Suppressor macrophage (primary cell): ENCODE data around the gene SLC11A2.
"Not testable (repeated sequence)": the region's sequence is repeated elsewhere in the genome, so short reads cannot be mapped to it uniquely, and the experiment has no call there.

Experiments used
- DNase-seq, 4 experiments: peaks; one replicate each; pipeline ENCODE4 v3.0.0-alpha.2; 2020 to 2022

SLC11A2 gene

DNA sequence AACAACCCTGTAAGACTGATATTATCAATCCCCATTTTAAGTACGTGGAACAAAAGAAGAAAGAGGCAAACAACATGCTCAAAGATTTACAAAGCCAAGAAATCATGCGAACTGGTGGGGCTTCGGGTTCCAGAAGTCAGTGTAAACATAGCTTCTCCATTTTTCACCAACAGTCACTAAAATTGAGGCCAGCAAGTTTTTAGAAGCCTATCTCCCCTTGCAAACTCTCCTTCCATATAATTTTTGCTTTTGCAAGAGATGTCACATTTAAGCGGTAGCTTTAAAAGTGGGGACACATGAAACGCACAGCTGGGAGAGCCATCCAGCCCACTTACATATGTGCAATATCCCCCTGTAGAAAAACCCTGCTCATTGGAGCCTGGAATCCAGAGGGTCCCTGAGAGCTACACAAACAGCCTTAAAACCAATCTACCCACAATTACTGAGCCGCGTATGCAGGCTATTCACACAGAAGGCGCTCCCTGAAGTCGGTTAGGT lies 797 bp downstream of the SLC11A2 start:
- peak in 3 of 4 experiments; percentile 8 to 27 (median 22) for DNase-seq

DNA sequence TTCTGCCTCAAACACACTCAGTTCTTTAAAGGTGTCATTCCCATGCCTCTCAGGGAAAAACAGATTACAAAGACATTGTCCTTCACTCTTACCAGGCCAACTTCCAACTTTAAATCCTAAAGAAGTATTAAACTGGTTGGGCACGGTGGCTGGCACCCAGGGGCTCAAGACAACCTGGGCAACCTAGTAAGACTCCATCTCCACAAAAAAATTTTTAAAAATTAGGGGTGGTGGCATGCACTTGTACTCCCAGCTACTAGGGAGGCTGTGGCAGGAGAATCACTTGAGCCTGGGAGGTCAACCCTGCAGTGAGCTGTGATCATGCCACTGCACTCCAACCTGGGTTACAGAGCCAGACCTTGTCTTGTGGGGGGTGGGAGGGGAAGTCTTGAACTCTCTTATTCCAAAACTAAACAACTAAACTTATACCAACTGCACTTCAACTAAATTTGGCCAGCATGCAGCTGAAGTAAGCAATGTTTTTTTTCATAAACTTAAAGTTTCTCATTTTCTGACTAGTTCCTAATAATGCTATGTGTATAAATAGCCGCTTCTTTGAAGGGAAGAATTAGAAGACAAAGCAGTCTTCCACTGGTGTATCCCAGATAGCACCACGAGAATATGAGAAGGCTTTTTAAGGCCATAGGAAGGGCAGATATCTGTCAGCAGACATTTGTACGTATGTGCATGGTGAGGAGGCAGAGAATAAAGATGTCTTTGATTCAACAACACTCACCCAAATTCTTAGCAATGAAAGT lies 2.4 kb downstream of the SLC11A2 start:
- DNase-seq: peak in 3 of 4 experiments; percentile 15 to 43 (median 40)

DNA sequence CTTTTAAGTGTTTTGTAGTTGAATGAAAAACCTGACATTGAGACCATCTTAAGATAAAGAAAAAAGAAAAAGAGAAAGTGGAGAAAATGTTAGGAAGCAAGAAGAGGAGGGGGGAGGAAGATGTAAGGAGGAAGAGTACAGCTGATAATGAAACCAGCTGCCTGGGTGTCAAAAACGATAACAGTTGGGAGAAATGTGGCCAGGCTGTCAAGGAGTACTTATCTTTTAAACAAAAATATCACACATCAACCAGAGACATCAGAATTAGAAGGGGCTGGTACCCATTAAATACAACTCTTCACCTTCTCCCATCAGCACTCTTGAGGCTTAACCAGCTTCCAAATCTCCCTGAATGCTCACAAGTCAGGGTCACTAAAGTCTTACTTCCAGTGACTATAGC lies 4.5 kb downstream of the SLC11A2 start:
- peak in 1 of 4 experiments; percentile 31 for DNase-seq

DNA sequence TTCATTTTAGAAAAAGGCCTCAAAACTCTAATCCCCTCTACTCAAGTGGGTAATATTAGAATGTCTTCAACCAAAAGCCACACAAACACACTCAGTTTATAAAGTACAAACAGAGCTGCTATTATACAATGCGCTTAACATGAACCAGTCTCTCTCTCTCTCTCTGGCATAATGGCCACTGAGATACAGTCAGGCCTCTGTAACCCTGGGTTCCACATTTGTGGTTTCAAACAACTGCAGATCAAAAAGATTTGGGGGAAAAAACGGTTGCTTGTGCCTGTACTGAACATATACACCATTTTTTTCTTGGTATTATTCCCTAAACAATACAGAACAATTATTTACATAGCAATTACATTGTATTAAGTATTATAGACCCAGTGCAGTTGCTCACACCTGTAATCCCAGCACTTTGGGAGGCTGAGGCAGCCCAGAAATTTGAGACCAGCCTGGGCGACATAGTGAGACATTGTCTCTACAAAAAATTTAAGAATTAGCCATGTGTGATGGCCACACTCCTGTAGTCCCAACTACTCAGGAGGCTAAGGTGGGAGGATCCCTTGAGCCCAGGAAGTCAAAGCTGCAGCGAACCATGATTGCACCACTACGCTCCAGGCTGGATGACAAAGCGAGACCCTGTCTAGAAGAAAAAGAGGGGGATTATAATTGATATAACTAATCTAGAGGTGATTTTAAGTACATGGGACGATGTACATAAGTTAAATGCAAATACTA lies 5.6 kb downstream of the SLC11A2 start:
- DNase-seq: peak in 1 of 4 experiments; percentile 13

DNA sequence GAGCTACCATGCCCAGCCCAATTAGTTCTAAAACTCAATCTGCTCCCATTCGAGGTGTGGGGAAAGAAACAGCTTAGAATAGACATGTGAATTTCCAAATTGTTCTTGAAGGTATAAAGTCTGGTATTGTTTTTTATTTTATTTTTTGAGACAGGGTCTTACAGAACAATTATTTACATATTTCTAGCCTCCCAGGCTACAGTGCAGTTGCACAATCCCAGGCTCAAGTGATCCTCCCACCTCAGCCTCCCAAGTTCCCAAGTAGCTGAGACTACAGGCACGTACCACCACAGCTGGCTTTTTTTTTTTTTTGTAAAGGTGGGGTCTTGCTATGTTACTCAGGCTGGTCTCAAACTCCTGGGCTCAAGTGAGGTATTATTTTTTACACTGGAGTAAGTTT lies 6.3 kb downstream of the SLC11A2 start:
- peak in 2 of 4 experiments; percentile 20 to 35 for DNase-seq

DNA sequence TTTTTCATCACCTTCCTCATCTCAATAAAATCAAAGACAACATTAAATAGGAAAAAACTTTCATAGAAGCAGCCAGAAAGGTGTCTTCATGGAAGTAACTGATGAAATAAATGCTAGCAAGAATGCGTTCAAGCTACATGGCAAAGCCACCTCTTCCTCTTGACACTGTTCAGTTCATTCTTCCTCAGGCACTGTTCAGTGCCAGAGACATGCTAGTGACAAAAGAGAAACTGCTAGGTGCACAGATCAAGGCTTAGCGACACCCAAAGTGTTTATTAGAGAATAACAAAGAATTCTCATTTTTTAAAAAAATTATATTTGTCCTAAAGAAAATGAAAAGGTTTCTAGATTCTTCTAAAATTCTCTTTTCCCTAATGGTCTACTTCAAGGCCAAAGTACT lies 7.2 kb downstream of the SLC11A2 start:
- DNase-seq: no peak

DNA sequence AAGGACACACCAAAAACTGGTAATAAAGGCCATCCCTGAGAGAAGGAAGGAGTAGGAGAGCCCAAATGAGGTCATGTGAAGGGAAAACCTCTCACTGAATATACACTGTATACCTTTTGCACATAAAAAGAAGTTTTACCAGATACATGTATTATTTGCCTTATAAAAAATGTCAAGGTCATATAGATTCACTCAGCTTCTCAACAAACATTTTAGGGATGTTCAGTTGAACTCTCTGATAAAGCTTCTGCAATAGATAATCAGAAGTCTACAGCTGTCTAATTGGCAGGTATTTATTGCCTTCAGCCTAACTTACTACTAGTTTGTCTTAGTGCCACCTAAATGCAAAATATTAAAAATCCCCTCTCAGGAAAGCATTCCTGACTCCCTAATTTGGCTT lies 8.7 kb downstream of the SLC11A2 start:
- no peak for DNase-seq

DNA sequence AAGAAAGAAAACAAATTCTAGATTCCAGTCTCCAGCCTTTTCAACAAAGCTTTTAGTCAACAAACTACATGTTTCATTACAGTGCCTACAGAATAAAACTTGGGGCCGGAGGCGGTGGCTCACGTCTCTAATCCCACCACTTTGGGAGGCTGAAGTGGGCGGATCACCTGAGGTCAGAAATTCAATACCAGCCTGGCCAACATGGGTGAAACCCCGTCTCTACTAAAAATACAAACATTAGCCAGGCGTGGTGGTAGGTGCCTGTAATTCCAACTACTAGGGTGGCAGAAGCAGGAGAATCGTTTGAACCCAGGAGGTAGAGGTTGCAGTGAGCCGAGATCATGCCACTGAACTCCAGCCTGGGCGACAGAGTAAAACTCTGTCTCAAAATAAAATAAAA lies 11.7 kb downstream of the SLC11A2 start:
- not testable (repeated sequence) for DNase-seq

DNA sequence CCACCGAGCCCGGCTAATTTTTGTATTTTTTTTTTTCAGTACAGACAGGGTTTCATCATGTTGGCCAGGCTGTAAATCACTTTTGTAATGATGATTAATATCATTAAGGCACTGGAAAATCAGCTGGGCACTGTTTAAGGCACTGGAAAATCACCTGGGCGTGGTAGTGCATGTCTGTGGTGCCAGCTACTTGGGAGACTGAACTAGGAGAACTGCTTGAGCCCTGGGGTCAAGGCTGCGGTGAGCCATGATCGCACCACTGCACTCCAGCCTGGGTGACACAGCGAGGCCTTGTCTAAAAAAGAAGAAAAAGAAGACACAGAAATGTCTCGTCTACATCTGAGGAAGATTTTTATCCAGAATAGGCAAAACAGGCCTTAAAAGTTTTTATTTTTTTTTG lies 12.7 kb downstream of the SLC11A2 start:
- DNase-seq: no peak

DNA sequence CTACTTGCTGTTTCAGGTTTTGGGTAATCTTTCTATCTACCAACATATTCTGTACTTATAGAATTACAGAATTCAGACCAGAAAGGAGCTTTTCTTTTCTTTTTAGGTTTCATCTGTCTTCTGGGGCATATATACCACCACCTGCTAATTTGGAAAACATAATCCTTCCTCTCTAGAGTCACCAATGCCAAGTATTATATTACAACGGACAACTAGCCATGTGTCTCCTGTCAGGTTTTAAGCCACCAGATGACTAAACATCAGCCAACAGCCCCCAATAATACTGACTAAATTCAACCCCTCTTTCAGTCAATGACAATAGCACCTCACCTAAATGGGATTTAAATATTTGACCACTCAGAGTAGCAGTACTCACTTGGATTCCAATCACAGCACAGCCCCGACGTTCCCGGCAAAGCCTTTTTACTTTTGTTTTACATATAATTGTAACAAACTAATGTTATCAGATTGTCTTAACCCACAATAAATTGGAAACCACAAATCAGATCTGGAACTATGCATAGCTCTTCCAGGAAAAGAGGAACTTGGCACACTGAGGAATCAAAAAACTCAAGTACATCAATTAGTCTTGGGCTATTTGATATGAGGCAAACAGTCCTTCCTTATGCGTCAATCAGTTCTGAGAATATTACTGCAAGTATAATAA lies 13.5 kb downstream of the SLC11A2 start:
- peak in 2 of 4 experiments; percentile 40 to 43 for DNase-seq

DNA sequence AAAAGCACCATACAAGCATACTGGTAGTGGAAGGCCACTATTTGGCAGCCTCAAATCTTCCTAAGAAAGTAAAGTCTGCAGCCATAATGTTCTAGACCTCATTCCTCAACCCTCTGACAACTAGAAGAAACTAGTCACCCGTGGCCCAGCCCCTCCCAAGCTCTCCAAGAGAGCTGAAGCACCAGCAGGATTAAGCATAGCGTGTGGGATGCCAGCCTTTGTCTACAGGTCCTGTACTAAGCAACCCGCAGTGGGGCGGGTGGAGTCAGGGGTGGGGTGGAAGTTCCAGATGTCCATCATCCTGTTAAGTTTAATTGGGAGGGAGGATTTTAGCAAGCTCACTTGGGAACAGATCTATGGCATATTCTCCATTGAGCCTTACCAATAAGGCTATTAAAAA lies 14.2 kb downstream of the SLC11A2 start:
- peak in 3 of 4 experiments; percentile 34 to 45 (median 40) for DNase-seq

DNA sequence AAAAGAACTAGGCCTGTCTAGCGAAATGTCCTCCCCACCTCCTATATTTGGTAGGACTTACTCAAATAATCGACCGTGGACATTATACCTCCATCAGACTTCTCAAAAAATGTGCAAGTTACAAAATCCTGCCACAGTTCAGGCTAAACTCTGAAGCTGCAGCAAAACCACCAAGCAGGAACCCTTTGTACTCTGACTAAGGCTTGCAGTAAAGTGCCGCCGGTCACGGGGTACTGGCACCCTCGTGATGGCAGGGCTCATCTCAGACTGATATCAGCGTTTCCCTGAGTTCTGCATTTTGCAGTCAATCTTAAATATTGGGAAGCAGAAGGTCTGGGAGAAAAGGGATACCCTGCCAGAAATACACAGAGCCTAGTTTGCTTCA lies 17.1 kb downstream of the SLC11A2 start:
- DNase-seq: peak; percentile 89 to 96 (median 96)

DNA sequence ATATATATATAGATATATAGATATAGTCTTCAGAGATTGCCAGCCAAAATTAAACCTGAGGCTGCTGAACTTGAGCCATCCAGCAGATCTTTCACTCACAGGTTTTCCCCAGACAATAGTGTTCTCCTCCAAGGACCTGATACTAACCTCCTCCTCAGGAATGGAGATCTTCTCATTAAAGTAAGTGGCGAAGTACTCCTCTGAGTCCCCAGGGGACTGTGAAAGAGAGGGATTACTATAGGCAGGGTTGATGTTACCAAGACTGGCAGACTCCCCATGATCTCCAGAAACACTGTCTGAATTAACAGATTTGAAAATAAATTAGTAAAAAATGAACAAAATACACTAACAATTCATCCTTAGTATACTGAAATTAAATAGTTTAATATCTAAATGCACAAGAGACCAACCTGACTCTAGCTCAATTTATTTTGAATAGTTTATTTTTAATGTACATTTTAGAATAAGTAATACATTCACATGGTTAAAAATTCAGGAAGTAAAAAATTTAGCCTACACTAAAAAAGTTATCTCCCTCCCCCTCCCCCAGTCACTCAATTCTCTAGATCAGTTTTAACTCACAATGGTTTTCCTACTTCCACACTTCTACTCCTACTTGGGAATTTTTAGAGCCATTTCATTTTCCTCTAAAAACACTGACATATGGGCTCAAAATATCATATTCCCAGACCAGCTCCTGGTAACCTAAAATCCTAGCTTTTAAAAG lies 17.7 kb downstream of the SLC11A2 start:
- DNase-seq: peak in 2 of 4 experiments; percentile 12 to 64

DNA sequence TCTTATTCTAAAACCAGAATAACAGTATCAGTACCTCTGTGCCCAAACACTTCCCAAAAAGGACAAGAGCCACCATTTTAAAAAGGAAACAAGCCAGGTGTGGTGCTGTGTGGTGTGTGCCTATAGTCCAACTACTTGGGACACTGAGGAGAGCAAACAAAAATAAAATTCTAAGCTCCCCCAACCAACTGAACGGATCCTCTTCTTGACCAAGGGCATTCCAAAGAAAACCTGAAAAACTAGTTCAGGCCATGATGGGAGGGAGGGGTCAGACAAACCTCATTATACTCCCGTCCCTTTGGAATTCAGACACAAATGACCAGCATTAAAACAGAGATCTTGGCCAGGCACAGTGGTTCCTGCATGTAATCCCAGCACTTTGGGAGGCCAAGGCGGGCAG lies 20.5 kb downstream of the SLC11A2 start:
- DNase-seq: no peak

DNA sequence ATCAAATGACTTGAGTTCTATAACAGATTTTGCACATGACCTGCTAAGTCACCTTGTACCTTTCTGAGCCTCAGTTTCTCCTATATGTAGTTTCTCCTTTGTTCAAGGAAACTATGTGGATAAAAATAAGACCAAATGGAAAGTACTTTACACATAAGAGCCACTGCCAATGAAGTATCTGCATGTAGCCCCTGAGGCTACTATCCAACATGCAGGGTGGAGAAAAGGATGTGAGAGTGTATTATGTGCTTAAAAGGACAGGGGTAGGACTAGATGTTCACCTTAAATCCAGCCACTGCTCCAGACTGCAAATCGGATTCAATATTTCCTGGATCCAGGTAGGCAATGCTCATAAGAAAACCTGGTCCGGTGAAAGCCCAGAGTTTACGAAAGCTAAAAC lies 21.2 kb downstream of the SLC11A2 start:
- DNase-seq: no peak

DNA sequence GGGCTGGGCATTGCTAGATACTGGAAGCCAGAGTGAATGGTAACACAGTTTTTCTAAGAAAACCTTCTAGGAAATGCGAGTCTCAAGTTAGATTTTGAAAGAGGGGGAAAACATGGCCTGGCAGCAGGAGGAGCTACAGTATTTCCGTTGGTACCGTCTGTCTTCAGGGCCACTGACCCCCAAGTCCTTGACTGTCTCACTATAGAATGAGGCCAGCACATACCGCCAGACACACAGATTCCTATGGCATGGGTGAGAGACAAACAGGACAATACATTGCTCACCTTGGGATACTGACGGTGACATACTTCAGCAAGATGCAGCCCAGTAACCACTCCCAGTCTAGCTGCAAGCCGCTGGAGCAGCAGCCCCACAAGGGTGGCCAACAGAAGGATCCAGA lies 21.7 kb downstream of the SLC11A2 start:
- no peak for DNase-seq

DNA sequence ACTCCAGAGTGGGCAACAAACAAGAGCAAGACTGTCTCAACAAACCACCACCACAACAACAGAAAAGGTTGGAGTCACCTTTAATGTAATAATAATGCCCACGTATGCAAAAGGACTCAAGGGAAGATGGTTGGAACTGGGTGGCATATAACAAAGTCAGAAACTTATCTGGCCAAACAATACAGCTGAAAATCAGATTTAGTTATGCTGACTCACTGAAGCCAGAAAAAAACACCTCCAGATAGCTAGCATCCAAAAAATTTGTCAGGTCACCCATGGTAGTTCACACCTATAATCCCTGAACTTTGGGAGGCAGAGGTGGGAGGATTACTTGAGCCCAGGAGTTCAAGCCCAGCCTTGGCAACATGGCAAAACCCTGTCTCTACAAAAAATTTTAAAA lies 24.4 kb downstream of the SLC11A2 start:
- no peak for DNase-seq

DNA sequence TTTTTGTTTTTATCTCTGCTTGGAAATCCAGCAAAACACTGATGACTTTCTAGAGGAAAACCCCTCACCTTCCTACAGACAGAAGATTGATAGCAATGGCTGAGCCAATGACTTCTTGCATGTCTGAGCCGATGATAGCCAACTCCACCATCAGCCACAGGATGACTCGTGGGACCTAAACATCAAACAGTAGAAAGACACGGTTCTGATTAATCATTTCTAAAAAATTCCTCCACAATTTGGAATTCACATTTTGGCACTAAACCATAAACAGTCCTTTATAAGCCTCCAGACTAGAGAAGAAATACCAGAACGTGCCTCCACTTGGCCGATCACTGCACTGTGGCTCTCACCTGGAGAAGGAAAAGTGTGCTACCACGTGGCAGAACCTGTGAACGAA lies 25.9 kb downstream of the SLC11A2 start:
- DNase-seq: no peak

DNA sequence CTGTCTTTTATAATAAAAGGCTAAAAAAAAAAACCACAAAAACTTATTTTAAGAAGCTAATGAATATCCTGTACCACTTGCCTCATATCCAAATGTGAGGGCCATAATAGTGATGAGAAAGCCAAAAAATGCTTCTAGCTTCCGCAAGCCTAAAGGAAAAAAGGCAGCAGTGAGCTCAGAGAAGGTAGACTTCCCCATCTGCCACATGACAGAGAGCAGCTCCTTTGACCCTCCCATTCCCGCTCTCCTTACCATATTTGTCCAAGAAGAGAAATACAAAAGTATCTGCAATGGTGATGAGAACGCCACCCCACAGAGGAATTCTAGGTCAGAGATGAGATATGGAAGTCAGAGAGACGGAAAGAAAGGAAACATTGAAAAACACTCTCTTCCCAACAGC lies 27.1 kb downstream of the SLC11A2 start:
- DNase-seq: peak; percentile 61 to 85 (median 76)

DNA sequence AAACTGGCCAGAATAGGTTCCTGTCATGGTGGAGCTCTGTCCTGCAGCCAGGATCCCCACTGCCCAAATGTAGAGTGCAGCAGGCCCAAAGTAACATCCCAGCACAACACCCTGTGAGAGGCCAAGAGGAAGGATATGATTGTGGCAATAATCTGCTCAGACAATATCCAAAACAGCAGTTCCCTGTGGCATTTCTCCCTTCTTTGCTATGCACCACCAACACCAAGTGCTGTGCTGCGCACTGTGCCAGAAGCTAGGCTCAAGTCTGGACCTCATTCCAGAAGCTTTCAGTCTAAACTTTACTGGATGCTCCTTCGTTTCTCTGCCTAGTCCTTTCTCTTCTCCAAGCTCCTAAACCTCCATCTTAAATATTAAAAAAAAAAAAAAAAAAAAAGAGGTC lies 33.4 kb downstream of the SLC11A2 start:
- DNase-seq: peak in 3 of 4 experiments; percentile 34 to 52 (median 44)

DNA sequence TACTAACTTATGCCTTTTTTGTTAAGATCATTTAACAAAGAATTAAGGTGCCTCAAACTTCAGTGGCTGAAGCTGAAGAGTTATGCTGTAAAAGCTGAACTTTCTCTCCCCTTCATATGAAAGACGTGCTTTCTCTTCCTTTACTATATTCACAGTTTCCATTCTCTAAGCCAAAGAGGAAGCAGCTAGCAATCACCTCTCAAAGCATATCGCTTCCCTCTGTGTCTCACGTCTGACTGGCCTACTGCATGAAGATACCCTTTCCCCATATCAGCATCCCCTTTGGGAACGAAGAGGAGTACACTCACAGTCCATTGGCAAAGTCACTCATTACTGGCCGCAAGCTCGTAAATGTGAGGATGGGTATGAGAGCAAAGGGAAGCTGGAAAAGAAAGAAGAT lies 34.9 kb downstream of the SLC11A2 start:
- peak in 3 of 4 experiments; percentile 18 to 37 (median 26) for DNase-seq

DNA sequence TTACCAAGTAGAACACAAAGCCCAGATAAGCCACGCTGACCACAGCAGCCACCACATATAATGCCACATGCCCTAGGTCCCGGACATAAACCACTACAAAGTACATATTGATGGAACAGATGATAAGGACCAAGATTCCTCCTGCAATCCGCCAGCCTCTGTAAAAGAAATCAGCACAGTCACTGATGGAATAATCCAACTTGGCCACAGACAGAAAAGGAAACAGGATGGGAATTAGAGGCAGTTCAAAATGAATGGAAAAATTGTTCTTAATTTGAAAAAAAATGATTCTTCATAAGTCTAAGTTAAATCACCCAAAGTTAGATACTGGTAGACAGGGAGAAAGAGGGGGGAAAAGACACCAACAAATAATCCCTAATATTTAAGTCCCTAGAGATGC lies 35.4 kb downstream of the SLC11A2 start:
- no peak for DNase-seq
